ENCODE results near the gene LMF1.

DNA sequence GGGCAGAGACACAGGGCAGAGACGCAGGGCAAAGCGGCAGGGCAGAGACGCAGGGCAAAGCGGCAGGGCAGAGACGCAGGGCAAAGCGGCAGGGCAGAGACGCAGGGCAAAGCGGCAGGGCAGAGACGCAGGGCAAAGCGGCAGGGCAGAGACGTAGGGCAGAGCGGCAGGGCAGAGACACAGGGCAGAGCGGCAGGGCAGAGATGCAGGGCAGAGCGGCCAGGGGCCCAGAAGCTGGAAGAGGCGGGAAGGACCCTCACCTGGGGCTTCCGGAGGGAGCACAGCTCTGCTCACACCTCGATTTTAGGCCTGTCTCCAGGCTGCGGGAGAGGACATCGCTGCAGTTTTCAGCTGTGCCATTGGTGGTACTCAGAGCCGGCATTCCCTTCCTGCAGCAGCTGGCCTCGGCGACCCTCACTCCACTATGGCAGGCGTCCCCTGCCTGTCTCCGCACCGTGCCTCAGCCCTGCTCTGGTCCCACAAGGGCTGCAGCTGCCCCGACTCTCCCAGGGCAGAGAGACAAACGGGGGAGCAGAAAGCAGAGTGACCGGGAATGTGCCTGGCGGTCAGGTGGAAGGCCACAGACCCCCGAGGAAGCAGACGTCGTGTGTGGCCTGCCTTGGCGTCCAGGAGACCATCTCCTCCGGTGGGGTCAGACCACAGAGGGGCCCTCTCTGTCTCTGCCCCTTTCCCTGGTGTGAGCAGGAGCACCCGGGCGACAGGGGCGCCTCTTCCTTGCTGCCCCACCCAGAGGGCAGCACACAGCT, 40.7 kb upstream of the LMF1 start:
- no peak for TF ChIP-seq POLR2A (IDR thresholded peaks at IDR 0.05)
- TF ChIP-seq, protein P1, sequence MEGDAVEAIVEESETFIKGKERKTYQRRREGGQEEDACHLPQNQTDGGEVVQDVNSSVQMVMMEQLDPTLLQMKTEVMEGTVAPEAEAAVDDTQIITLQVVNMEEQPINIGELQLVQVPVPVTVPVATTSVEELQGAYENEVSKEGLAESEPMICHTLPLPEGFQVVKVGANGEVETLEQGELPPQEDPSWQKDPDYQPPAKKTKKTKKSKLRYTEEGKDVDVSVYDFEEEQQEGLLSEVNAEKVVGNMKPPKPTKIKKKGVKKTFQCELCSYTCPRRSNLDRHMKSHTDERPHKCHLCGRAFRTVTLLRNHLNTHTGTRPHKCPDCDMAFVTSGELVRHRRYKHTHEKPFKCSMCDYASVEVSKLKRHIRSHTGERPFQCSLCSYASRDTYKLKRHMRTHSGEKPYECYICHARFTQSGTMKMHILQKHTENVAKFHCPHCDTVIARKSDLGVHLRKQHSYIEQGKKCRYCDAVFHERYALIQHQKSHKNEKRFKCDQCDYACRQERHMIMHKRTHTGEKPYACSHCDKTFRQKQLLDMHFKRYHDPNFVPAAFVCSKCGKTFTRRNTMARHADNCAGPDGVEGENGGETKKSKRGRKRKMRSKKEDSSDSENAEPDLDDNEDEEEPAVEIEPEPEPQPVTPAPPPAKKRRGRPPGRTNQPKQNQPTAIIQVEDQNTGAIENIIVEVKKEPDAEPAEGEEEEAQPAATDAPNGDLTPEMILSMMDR (IDR thresholded peaks at IDR 0.05), result no peak
